GM21723 (cell line): Measurements from ENCODE around the gene NDEL1.

ENCODE experiments used
- ATAC-seq: cut with Tn5 transposase; IDR thresholded peaks from one replicate; pipeline ENCODE4 v1.9.1; 2021; ENCODE audit warnings: mild to moderate bottlenecking, moderate library complexity; ENCODE audit not compliant: unreplicated experiment

NDEL1 gene

DNA sequence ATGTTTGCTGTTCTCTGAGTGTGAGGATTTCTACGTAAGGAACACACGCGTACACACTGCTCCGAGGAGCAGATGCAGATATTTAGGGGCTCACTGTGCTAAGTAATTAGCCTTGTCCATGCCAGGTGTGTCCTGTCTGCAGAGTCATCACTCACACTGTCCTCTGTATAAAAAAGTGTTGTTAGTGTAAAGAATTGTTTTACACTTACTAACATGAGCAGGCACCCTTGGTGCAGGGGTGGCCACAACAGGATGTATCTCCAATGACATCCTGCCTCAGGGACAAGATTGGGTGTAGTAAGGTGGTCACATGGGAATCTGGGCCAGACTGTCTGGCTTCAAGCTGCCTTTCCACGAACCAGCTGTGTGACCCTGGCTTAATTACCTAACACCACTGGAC, 63.9 kb downstream of the NDEL1 start:
- no peak for ATAC-seq

DNA sequence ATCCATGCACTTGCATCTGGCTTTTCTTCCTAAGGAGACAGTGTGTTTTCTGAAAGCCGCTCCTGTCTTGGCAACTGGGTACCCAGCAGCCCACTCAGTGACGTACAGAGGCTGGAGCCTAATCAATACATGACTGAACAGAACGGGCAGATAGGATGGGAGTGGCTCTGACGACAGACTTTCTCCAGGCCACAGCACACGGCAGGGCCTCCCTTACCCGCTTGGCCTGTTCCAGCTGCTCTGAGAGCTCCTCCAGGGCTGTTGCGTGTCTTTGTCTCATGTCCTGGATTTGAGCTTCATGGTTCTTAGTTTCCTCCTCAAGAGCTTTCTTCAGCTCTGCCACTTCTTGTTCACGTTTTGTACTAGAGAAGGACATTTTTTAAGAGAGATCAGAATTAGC, 64.9 kb downstream of the NDEL1 start:
- no peak for ATAC-seq

DNA sequence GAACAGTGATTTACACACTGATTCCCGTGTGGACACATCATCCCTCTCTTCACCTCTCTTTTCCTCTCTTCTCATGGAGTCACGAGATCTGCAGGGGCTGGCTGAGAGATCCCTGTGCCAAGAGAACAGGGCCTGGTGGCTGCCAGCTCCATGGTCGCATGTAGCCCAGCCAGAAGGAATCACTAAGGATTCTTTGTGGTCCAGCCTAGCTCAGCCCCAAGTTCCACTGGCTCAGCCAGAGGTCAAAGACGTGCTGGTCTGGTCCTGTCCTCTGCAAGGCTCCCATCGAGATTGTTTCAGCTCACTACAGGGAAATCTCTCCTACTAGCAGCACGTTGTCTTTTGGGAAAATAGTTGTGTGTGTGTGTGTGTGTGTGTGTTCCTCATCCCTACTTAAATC, 66.4 kb downstream of the NDEL1 start:
- no peak for ATAC-seq

DNA sequence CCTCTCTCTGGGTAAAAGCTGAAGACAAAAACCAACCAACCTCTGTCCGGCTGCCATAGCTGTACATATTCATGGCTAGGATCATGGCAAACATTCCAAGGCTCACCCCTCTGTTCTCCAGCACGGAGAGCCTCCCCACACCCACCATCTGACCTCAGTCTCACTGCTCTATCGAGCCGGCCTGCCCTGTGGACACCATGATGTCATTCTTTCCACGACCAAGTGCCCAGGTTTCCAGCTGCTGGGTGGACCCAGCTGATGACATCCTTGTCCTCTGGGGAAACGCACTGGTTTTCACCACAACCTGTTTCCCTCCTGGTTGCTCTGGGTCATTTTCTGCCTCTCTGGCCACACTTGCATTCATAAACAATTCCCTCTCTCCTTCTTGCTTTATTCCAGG, 67.7 kb downstream of the NDEL1 start:
- ATAC-seq = no peak

DNA sequence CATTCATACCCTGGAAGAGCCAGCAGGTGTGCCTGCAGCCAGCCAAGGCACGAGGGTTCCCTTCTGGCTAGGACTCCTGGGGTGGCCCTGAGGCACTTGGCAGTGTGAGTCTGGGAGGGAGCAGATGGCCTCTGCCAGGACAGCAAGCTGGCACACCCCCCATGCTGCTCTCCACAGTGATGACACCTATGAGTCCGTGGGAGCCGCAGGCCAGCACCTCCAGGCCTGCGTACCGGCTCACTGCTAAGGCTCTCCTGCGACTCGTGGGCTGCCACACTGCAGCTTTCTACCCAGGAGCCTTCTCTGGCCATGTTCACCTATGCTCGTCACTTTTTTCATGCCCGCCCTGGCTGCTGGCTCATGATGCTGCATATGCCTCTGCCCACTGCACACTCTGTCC, 68.1 kb downstream of the NDEL1 start:
- no peak for ATAC-seq

DNA sequence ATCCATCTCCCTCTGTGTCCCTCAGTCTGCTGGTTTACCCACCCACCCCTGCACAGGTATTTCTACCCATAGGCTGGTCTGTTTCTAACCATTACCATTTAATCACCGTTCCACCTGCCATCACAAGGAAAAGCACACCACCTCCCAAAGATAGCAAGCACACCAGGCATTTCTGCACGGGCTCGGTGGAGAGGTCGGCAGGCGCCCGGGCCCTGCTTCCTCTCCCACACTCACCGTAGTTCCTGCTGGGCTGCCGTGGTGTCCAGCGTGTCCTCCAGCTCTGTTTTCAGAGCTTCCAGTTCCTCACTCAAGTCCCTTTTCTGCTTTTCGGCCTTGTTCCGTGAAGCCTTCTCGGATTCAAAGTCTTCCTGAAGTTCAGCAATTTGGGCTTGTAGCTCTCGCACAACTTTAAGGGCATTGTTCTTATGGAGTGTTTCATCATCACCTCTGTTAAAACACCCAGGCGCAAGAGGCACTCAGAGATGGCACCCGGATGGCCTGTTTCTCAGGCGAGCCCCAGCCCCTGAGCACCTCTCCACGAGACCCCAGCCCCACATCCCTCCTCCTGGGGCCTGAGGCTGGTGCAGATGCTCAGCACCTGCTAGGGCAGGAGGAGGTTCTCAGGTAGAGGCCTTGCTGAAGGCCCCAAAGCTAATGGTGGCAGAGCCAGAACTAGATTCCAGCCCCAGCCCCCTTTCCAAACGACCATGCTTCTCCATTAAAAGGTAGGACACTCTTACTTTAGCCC, 69.0 kb downstream of the NDEL1 start:
- ATAC-seq = no peak

DNA sequence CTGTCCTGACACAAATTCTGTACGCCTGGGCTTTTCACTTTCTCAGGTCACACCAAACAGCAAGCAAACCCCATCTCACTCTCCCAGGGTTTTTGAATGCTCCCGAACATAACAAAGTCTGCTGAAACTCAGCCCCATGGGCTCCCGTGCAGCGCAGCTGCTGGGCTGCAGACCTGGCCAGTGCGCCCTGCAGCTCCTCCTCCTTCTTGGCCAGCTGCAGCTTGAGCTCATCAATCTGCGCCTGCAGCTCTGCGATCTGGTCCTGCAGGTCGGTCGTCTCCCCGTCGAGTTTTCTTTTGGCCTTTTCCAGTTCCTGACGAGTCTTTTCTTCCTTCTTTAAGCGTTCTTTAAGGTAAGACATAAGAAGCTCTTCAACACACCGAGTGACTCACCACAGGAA, 70.5 kb downstream of the NDEL1 start:
- no peak for ATAC-seq

DNA sequence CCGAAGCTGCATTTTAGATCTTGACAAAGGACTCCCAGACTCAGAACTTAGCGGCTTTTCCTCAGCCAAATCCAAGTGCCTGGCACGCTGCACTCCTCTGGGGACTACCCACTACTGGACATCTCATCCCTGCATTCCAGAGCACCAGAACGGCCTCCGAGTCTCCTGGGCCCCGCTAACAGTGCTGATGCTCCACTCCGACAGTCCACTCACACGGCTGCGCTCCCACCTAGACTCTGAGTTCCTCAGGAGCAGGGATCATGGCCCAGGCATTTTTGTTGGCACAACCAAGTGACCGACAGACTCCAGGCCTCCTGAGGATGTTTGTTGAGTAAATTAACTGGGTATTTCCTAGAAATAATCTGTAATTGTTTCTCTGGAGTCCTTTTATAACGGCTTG, 79.1 kb downstream of the NDEL1 start:
- no peak for ATAC-seq
